Testis (tissue), 2 donors: Measurements from ENCODE around the gene WDR48.

Source experiments
- POLR2A ChIP-seq: fragments of 450-650 bp; IDR thresholded peaks from one replicate; pipeline ENCODE4 v1.6.1; 2017; ENCODE audit warnings: antibody characterized with exemption, mild to moderate bottlenecking, moderate library complexity
- TF ChIP-seq, protein P1 (sequence below), 3 experiments: fragments of 450-650 bp in 2 of 3; fragments of 200-600 bp in 1 of 3; sonication (generic) in 1 of 3; IDR thresholded peaks; one replicate each; pipeline ENCODE4 v1.5.1; 2016 to 2019; ENCODE audit warnings: antibody characterized with exemption in 3 of 3, mild to moderate bottlenecking in 2 of 3, moderate library complexity in 1 of 3

GRCh38 chr3:39097716-39098472 lies 46.1 kb downstream of the WDR48 start:
- TF ChIP-seq, protein P1, sequence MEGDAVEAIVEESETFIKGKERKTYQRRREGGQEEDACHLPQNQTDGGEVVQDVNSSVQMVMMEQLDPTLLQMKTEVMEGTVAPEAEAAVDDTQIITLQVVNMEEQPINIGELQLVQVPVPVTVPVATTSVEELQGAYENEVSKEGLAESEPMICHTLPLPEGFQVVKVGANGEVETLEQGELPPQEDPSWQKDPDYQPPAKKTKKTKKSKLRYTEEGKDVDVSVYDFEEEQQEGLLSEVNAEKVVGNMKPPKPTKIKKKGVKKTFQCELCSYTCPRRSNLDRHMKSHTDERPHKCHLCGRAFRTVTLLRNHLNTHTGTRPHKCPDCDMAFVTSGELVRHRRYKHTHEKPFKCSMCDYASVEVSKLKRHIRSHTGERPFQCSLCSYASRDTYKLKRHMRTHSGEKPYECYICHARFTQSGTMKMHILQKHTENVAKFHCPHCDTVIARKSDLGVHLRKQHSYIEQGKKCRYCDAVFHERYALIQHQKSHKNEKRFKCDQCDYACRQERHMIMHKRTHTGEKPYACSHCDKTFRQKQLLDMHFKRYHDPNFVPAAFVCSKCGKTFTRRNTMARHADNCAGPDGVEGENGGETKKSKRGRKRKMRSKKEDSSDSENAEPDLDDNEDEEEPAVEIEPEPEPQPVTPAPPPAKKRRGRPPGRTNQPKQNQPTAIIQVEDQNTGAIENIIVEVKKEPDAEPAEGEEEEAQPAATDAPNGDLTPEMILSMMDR (IDR thresholded peaks at IDR 0.05), result no peak
- no peak for TF ChIP-seq POLR2A
